Mesendoderm (in vitro differentiated cells): ENCODE results near the gene SCP2D1.

Experiments used
- DNase-seq: peaks from one replicate; pipeline ENCODE4 v3.0.0; 2013
- H2AK5ac ChIP-seq: 2 replicates; pipeline ENCODE4 v1.6.1; 2013; ENCODE audit warnings: low read length, inconsistent platforms
- H2BK120ac ChIP-seq: 2 replicates; pipeline ENCODE4 v1.6.1; 2013; ENCODE audit warnings: low read depth, mild to moderate bottlenecking, low read length, moderate library complexity, mixed read lengths
- H2BK15ac ChIP-seq: replicated peaks from 2 replicates; pipeline ENCODE4 v1.6.1; 2013; ENCODE audit warnings: low read depth, mild to moderate bottlenecking, moderate library complexity
- H2BK5ac ChIP-seq: 2 replicates; pipeline ENCODE4 v1.6.1; 2013; ENCODE audit warnings: low read length, inconsistent platforms
- H3K18ac ChIP-seq: 2 replicates; pipeline ENCODE4 v1.6.1; 2013; ENCODE audit warnings: mild to moderate bottlenecking, low read length, mixed read lengths
- H3K23ac ChIP-seq: one replicate; pipeline ENCODE4 v1.6.1; 2013; ENCODE audit warnings: low read length
- H3K27ac ChIP-seq: 2 replicates; pipeline ENCODE4 v1.5.1; 2013; ENCODE audit warnings: low read depth, mild to moderate bottlenecking, inconsistent platforms, low read length, moderate library complexity
- H3K27me3 ChIP-seq: 2 replicates; pipeline ENCODE4 v1.6.1; 2013; ENCODE audit warnings: low read length, control low read depth, mild to moderate bottlenecking, inconsistent platforms; ENCODE audit not compliant: insufficient read depth, poor library complexity
- H3K36me3 ChIP-seq: 2 replicates; pipeline ENCODE4 v1.6.1; 2013; ENCODE audit warnings: low read length, inconsistent platforms; ENCODE audit not compliant: control insufficient read depth, insufficient read depth
- H3K4ac ChIP-seq: one replicate; pipeline ENCODE4 v1.6.1; 2013; ENCODE audit warnings: low read depth, mild to moderate bottlenecking, low read length, moderate library complexity
- H3K4me1 ChIP-seq: 2 replicates; pipeline ENCODE4 v1.6.1; 2013; ENCODE audit warnings: low read depth, low read length, inconsistent platforms; ENCODE audit not compliant: control insufficient read depth
- H3K4me2 ChIP-seq: 2 replicates; pipeline ENCODE4 v1.6.1; 2013; ENCODE audit warnings: low read length
- H3K4me3 ChIP-seq: 2 replicates; pipeline ENCODE4 v1.5.1; 2013; ENCODE audit warnings: mild to moderate bottlenecking, low read length
- H3K56ac ChIP-seq: one replicate; pipeline ENCODE4 v1.6.1; 2013; ENCODE audit warnings: low read length
- H3K79me1 ChIP-seq: 2 replicates; pipeline ENCODE4 v1.6.1; 2013; ENCODE audit warnings: low read length, inconsistent platforms
- H3K79me2 ChIP-seq: 2 replicates; pipeline ENCODE4 v1.6.1; 2013; ENCODE audit warnings: mild to moderate bottlenecking, low read length; ENCODE audit not compliant: control insufficient read depth, insufficient read depth
- H3K9ac ChIP-seq: 2 replicates; pipeline ENCODE4 v1.6.1; 2013; ENCODE audit warnings: low read length, inconsistent platforms
- H4K5ac ChIP-seq: one replicate; pipeline ENCODE4 v1.6.1; 2013; ENCODE audit warnings: low read length
- H4K8ac ChIP-seq: one replicate; pipeline ENCODE4 v1.6.1; 2013; ENCODE audit warnings: low read depth, mild to moderate bottlenecking, control low read depth, low read length, moderate library complexity
- WGBS: extraction: QIAGEN DNeasy Blood & Tissue Kit; methylation state at CpG from one replicate; pipeline ENCODE4 v1.1.7; 2013; ENCODE audit warnings: low lambda C conversion rate, missing lambda C conversion rate; ENCODE audit not compliant: insufficient coverage; ENCODE audit errors: extremely low coverage; 5-methylcytosine and 5-hydroxymethylcytosine counted together

Gene SCP2D1

GRCh38 chr20:18857640-18858039, 44.1 kb downstream of the SCP2D1 start:
- no peak overlapping the region for H3K18ac ChIP-seq
- H3K56ac ChIP-seq, result no peak overlapping the region
- no peak for DNase-seq
- H3K4me1 ChIP-seq, result no peaks in the 10 kb centered on the region
- no peak overlapping the region for H3K4ac ChIP-seq
- H3K4me3 ChIP-seq, result no peak overlapping the region
- H3K27ac ChIP-seq, result no peak overlapping the region
- no peaks in the 10 kb centered on the region for H3K36me3 ChIP-seq
- H3K4me2 ChIP-seq, result no peak overlapping the region
- WGBS, result no CpG with 5 or more reads among the region's 1 CpG
- no peak overlapping the region for H4K8ac ChIP-seq
- H2BK15ac ChIP-seq, result no peak overlapping the region
- no peak overlapping the region for H2BK5ac ChIP-seq
- H3K27me3 ChIP-seq, result no peaks in the 10 kb centered on the region
- H2BK120ac ChIP-seq, result no peak overlapping the region
- H2AK5ac ChIP-seq, result no peak overlapping the region
- no peak overlapping the region for H3K9ac ChIP-seq
- no peak overlapping the region for H4K5ac ChIP-seq
- H3K23ac ChIP-seq, result no peak overlapping the region
- no peaks in the 10 kb centered on the region for H3K79me1 ChIP-seq
- no peaks in the 10 kb centered on the region for H3K79me2 ChIP-seq

GRCh38 chr20:18858816-18859215, 45.2 kb downstream of the SCP2D1 start:
- Histone ChIP-seq H2BK5ac (no peak overlapping the region), H3K4me2 (no peak overlapping the region), H3K27me3 (no peaks in the 10 kb centered on the region), H3K79me1 (no peaks in the 10 kb centered on the region), H3K27ac (no peak overlapping the region), H3K9ac (no peak overlapping the region), H3K36me3 (no peaks in the 10 kb centered on the region), H3K4ac (no peak overlapping the region), H2BK120ac (no peak overlapping the region), H3K4me1 (no peaks in the 10 kb centered on the region), H3K18ac (no peak overlapping the region), H2BK15ac (no peak overlapping the region), H3K4me3 (no peak overlapping the region), H3K79me2 (no peaks in the 10 kb centered on the region), H2AK5ac (no peak overlapping the region), H4K5ac (no peak overlapping the region), H4K8ac (no peak overlapping the region), H3K56ac (no peak overlapping the region), H3K23ac (no peak overlapping the region)
- WGBS, result no CpG with 5 or more reads among the region's 3 CpGs
- DNase-seq, result no peak
